Small intestine (tissue), 7 donors: Measurements from ENCODE around the gene CDIP1. TPM values are rescaled to one million over a fixed set of nuclear protein-coding genes. Genes with fewer than 3 reads are reported as not detected.

Source experiments
- DNase-seq, 2 donors: peaks; one replicate each; pipeline versions ENCODE4 v3.0.0 to v3.0.0-alpha.2; 2013
- FAIRE-seq: peaks from 2 replicates; lab custom pipeline; 2012; peaks lifted over from hg19 to GRCh38; lab: Jason Lieb, UNC
- H3K27ac ChIP-seq, 3 donors: one replicate each; pipeline ENCODE4 v1.5.1; 2013; ENCODE audit warnings: low read length in 2 of 3, mild to moderate bottlenecking in 2 of 3, control low read depth in 1 of 3, inconsistent platforms in 1 of 3, low read depth in 1 of 3, moderate library complexity in 1 of 3
- H3K27me3 ChIP-seq, 3 donors: one replicate each; pipeline ENCODE4 v1.6.1; 2013; ENCODE audit warnings: low read length in 3 of 3, inconsistent platforms in 1 of 3; ENCODE audit not compliant: control insufficient read depth in 3 of 3, insufficient read depth in 3 of 3
- H3K36me3 ChIP-seq, 3 donors: one replicate each; pipeline ENCODE4 v1.6.1; 2013; ENCODE audit warnings: low read length in 3 of 3, inconsistent platforms in 1 of 3, low read depth in 1 of 3, mild to moderate bottlenecking in 1 of 3, moderate library complexity in 1 of 3; ENCODE audit not compliant: control insufficient read depth in 3 of 3, insufficient read depth in 2 of 3
- H3K4me1 ChIP-seq, 3 donors: one replicate each; pipeline ENCODE4 v1.6.1; 2013; ENCODE audit warnings: low read length in 2 of 3, inconsistent platforms in 1 of 3, low read depth in 1 of 3, mild to moderate bottlenecking in 1 of 3, moderate library complexity in 1 of 3; ENCODE audit not compliant: control insufficient read depth in 3 of 3, insufficient read depth in 2 of 3
- H3K4me3 ChIP-seq, 3 donors: one replicate each; pipeline ENCODE4 v1.5.1; 2013; ENCODE audit warnings: low read length in 3 of 3, control low read depth in 1 of 3, inconsistent platforms in 1 of 3, low read depth in 1 of 3, mild to moderate bottlenecking in 1 of 3, moderate library complexity in 1 of 3
- H3K9me3 ChIP-seq, 2 donors: one replicate each; pipeline ENCODE4 v1.6.1; 2013; ENCODE audit warnings: low read depth in 1 of 2, low read length in 1 of 2; ENCODE audit not compliant: control insufficient read depth in 2 of 2, insufficient read depth in 1 of 2
- WGBS, 3 donors: extraction: QIAGEN DNeasy Blood & Tissue Kit; methylation state at CpG; one replicate each; pipeline ENCODE4 v1.1.7; 2013; 5-methylcytosine and 5-hydroxymethylcytosine counted together
- polyA plus RNA-seq, 4 donors: library from polyadenylated mRNA; stranded (reverse) in 3 of 4; unstranded in 1 of 4; fragments of 200-250 nt in 3 of 4; fragments of 120-200 nt in 1 of 4; gene quantifications; one replicate each; pipeline versions ENCODE4 v1.2.1 to v1.2.3, GENCODE V29; 2013
- donor health status: healthy with polysubstance abuse.
- donor health status: control.
- donor health status: control.
- donor health status: Bipolar disorder and iron deficiency.
- donor health status: healthy.

CDIP1 gene
- polyA plus RNA-seq, 4 donors = 26.5 to 49.9 (median 42.3) TPM

DNA sequence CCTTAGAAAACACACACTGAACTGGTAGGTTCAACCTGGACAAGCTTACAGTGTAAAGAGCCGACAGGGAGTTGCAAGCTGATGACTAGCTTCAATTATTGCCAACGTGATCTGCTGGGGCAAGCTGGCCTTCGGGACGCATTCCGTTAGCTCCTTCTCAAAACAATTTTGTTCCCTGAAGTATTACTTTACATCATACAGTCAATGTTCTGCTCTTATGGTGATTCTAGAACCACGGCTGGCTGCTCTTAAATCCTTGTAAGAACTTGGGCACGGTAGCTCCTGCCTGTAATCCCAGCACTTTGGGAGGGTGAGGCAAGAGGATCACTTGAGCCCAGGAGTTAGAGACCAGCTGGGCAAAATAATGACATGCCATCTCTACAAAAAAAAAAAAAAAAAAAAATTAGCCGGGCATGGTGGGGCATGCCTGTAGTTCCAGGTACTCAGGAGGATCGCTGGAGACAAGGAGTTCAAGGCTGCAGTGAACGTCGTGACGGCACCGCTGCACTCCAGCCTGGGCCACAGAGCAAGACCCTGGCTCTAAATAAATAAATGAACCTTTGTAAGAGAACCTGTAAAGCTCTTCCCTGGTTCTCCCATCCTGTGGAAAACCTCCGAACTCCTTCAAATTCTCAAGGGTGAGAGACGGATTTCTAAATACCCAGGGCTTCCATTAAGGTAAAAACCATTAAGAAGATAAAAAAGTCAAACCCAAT lies 2.0 kb downstream of the CDIP1 start:
- 87 to 94% (median 93%) methylated on average over 15 of the region's 15 CpGs for WGBS, 3 donors
- DNase-seq (no peak), FAIRE-seq (no peak)
- Histone ChIP-seq H3K4me3 (no peak overlapping the region), H3K9me3 (peaks cover 0 to 22% of the 10 kb centered on the region in 2 donors), H3K4me1 (peaks cover 0 to 9% (median 8%) of the 10 kb centered on the region in 3 donors), H3K27ac (no peak overlapping the region), H3K27me3 (no peaks in the 10 kb centered on the region), H3K36me3 (peaks cover 0 to 41% (median 2%) of the 10 kb centered on the region in 3 donors)

DNA sequence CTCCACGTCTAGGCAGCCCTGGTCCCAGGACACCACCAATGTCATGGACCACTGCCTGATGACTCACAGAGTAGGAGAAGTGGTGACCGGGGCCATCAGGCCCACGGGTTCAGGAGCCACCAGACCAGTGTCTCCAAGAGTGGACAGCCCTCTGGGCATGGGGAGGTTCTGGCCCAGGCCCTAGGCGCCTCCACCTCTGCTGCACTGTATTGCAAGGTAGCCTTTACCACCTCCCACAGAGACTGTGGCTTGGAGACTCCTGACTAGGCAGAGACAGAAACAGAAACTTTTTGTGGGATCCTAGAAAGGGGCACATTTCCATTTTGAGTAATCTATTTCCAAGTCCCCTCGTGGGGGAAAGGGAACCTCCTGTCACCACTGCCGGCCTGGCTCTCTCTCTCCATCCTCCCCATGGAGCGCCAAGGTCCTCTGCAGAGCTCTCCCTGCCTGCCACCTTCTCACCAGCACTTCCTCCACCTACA lies 2.9 kb downstream of the CDIP1 start:
- FAIRE-seq (no peak), DNase-seq (no peak)
- H3K27me3 ChIP-seq = no peaks in the 10 kb centered on the region
- no peak overlapping the region for H3K4me3 ChIP-seq
- 70 to 76% (median 73%) methylated on average over 7 of the region's 7 CpGs for WGBS, 3 donors
- peaks cover 0 to 9% (median 8%) of the 10 kb centered on the region in 3 donors for H3K4me1 ChIP-seq
- H3K27ac ChIP-seq = peak overlapping the region in 1 of 3 donors; percentile 16
- H3K9me3 ChIP-seq = peaks cover 0 to 20% of the 10 kb centered on the region in 2 donors
- H3K36me3 ChIP-seq = peaks cover 0 to 45% (median 4%) of the 10 kb centered on the region in 3 donors

DNA sequence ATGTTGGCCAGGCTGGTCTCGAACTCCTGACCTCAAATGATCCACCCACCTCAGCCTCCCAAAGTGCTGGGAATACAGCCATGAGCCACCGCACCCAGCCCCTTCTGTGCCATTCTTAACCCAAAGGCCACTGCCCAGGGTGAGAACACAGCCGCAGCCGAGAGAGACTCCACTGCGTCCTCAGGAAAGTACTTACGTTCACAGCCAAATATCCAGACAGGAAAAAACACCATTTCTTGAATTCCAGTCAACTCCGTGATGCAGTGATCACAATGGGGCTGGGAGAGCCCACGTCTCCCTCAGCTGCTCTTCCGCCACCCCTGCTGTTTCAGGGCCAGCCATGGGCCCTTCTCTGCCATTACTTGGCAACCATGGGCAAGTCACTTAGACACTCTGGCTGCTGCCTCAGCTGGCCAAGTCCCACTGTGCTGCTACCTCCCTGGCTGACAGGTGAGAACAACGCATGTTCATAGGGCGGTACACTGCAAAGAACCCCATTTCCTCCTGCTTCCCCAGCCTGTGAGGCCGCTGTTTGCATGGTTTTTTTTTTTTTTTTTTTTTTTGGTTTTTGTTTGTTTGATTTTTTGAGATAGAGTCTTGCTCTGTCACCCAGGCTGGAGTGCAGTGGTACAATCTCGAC lies 4.3 kb downstream of the CDIP1 start:
- 80 to 89% (median 86%) methylated on average over 13 of the region's 13 CpGs for WGBS, 3 donors
- Histone ChIP-seq H3K9me3 (peaks cover 0 to 6% of the 10 kb centered on the region in 2 donors), H3K27me3 (no peaks in the 10 kb centered on the region), H3K4me1 (peaks cover 0 to 11% (median 8%) of the 10 kb centered on the region in 3 donors), H3K27ac (peak overlapping the region in 1 of 3 donors; percentile 68), H3K4me3 (no peak overlapping the region), H3K36me3 (peaks cover 0 to 48% (median 4%) of the 10 kb centered on the region in 3 donors)
- no peak for DNase-seq
- no peak for FAIRE-seq

- 80 to 85% (median 82%) methylated on average over 6 of the region's 6 CpGs for WGBS, 3 donors
- H3K9me3 ChIP-seq = no peaks in the 10 kb centered on the region
- no peak for FAIRE-seq
- no peak for DNase-seq
- H3K36me3 ChIP-seq = peaks cover 0 to 48% (median 4%) of the 10 kb centered on the region in 3 donors
- H3K27me3 ChIP-seq = no peaks in the 10 kb centered on the region
- H3K4me1 ChIP-seq = peaks cover 0 to 10% (median 9%) of the 10 kb centered on the region in 3 donors
- no peak overlapping the region for H3K27ac ChIP-seq
- H3K4me3 ChIP-seq = no peak overlapping the region
Measured at GRCh38 chr16:4533490-4533889, 5.1 kb downstream of the CDIP1 start.

GRCh38 chr16:4532238-4532637 lies 6.3 kb downstream of the CDIP1 start:
- H3K27ac ChIP-seq = no peak overlapping the region
- peaks cover 0 to 48% (median 4%) of the 10 kb centered on the region in 3 donors for H3K36me3 ChIP-seq
- no peak overlapping the region for H3K4me3 ChIP-seq
- no peaks in the 10 kb centered on the region for H3K9me3 ChIP-seq
- WGBS, 3 donors = 94 to 96% (median 94%) methylated on average over 10 of the region's 10 CpGs
- H3K27me3 ChIP-seq = no peaks in the 10 kb centered on the region
- DNase-seq = no peak
- no peak for FAIRE-seq
- H3K4me1 ChIP-seq = peaks cover 2 to 7% (median 6%) of the 10 kb centered on the region in 3 donors

GRCh38 chr16:4531811-4532210 lies 6.8 kb downstream of the CDIP1 start:
- peaks cover 0 to 48% (median 4%) of the 10 kb centered on the region in 3 donors for H3K36me3 ChIP-seq
- DNase-seq (no peak), FAIRE-seq (no peak)
- no peak overlapping the region for H3K27ac ChIP-seq
- no peaks in the 10 kb centered on the region for H3K9me3 ChIP-seq
- H3K4me3 ChIP-seq = no peak overlapping the region
- H3K27me3 ChIP-seq = no peaks in the 10 kb centered on the region
- 86 to 94% (median 94%) methylated on average over 8 of the region's 8 CpGs for WGBS, 3 donors
- H3K4me1 ChIP-seq = peaks cover 2 to 6% (median 5%) of the 10 kb centered on the region in 3 donors

DNA sequence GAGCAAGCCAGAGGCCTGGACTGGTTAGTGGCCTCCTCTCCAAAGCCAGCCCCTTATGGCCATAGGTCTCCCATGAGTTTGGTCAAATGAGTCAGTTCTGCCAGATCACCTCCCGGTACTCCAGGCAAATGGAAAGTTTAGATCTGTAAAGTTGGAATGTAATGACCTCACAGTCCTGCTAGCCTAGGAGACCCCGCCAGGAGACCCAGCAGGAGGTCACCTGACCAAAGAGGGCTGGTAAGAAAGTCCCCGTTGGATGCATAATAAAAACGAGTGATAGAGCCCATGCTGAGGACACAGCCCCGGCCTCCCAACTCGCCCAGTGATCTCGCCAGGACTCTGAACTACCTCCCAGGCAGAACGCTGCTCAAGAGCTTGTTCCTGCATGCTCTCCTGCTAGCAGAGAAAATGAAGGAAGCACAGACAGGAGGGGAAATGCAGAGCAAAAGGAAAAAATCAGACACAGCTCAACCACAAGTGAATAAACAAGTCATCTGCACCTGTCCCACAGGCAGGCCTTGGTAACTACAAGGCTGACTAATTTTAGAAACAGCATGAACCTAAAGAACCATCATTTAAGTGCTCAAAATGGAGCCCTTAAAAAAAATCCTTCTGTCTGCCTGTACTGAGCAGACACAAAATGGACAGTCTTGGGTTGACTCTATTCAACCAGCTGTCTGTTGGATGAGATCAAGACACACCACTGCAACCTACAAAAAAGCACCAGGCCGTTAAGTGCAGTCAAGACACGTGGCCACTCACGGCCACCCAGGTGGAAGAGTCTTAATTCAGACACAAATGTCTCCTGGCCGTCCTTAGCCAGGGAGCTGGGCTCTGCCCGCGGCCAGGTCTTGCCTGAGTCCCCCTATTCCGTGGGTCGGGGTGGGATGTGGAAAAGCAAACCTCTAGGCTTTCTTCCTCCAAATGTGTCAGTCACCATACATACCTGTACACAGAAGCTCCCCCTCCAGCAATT lies 9.2 kb downstream of the CDIP1 start:
- FAIRE-seq (no peak), DNase-seq (no peak)
- Histone ChIP-seq H3K36me3 (peaks cover 0 to 46% (median 4%) of the 10 kb centered on the region in 3 donors), H3K4me3 (no peak overlapping the region), H3K27me3 (no peaks in the 10 kb centered on the region), H3K9me3 (no peaks in the 10 kb centered on the region), H3K4me1 (peaks cover 12 to 18% (median 14%) of the 10 kb centered on the region in 3 donors), H3K27ac (peak overlapping the region in 2 of 3 donors; percentile 57 to 60)
- WGBS, 3 donors = 64 to 84% (median 68%) methylated on average over 16 of the region's 16 CpGs
